Stimulated activated CD8-positive, alpha-beta memory T cell treated with anti-CD3 and anti-CD28 coated beads, Interleukin-4, amount 100 ng/mL, for 24 hours (primary cell): ENCODE data around the gene AMOTL2.

Experiments used
- DNase-seq: peaks from one replicate; pipeline ENCODE4 v3.0.0-alpha.2; 2020; ENCODE audit warnings: low read depth

AMOTL2 gene

GRCh38 chr3:134352031-134352671 is 22.1 kb downstream of the AMOTL2 start:
- no peak for DNase-seq

- DNase-seq = no peak
Measured at GRCh38 chr3:134351427-134351826, 22.8 kb downstream of the AMOTL2 start.

- DNase-seq = no peak
Measured at GRCh38 chr3:134350861-134351311, 23.4 kb downstream of the AMOTL2 start.

GRCh38 chr3:134350266-134350665 is 24.0 kb downstream of the AMOTL2 start:
- DNase-seq = no peak

- DNase-seq = no peak
Measured at GRCh38 chr3:134348524-134348923, 25.7 kb downstream of the AMOTL2 start.

- DNase-seq = no peak
Measured at GRCh38 chr3:134347551-134347950, 26.7 kb downstream of the AMOTL2 start.

GRCh38 chr3:134346744-134347143 is 27.5 kb downstream of the AMOTL2 start:
- DNase-seq = no peak

- no peak for DNase-seq
Measured at GRCh38 chr3:134345202-134345601, 29.0 kb downstream of the AMOTL2 start.

- no peak for DNase-seq
Measured at GRCh38 chr3:134344560-134344959, 29.7 kb downstream of the AMOTL2 start.

GRCh38 chr3:134342259-134342658 is 32.0 kb downstream of the AMOTL2 start:
- DNase-seq = no peak

GRCh38 chr3:134341389-134341788 is 32.9 kb downstream of the AMOTL2 start:
- DNase-seq = no peak

- DNase-seq = no peak
Measured at GRCh38 chr3:134340982-134341365, 33.3 kb downstream of the AMOTL2 start.

- DNase-seq = no peak
Measured at GRCh38 chr3:134340362-134340981, 33.8 kb downstream of the AMOTL2 start.

GRCh38 chr3:134339913-134340312 is 34.3 kb downstream of the AMOTL2 start:
- DNase-seq = no peak

GRCh38 chr3:134339331-134339730 is 34.9 kb downstream of the AMOTL2 start:
- DNase-seq = no peak

GRCh38 chr3:134338516-134339261 is 35.6 kb downstream of the AMOTL2 start:
- DNase-seq = no peak

- DNase-seq = no peak
Measured at GRCh38 chr3:134338201-134338512, 36.1 kb downstream of the AMOTL2 start.

- no peak for DNase-seq
Measured at GRCh38 chr3:134337511-134338200, 36.6 kb downstream of the AMOTL2 start.

- DNase-seq = no peak
Measured at GRCh38 chr3:134337071-134337482, 37.2 kb downstream of the AMOTL2 start.

GRCh38 chr3:134336587-134336986 is 37.7 kb downstream of the AMOTL2 start:
- no peak for DNase-seq

GRCh38 chr3:134334901-134335280 is 39.4 kb downstream of the AMOTL2 start:
- no peak for DNase-seq

- no peak for DNase-seq
Measured at GRCh38 chr3:134334231-134334900, 39.9 kb downstream of the AMOTL2 start.
